Measurements from ENCODE around the gene IDI1. TPM values are rescaled to one million over a fixed set of nuclear protein-coding genes. Genes with fewer than 3 reads are reported as not detected.

The IDI1 gene
- total and polyA plus RNA-seq, 2 of the 13 experiments (the other 11 are each of a cell fraction or from before 2014, with no cell fraction given), result 44.4 to 145 TPM

- TF ChIP-seq CREB3 (CRISPR knock-in tag; IDR thresholded peaks at IDR 0.05) (no peak), TAF1 (CRISPR knock-in tag; IDR thresholded peaks at IDR 0.05) (peak; percentile 76), SAP130 (CRISPR knock-in tag; IDR thresholded peaks at IDR 0.05; ENCODE audit: low read depth) (peak; percentile 82), HDAC2 (CRISPR knock-in tag; IDR thresholded peaks at IDR 0.05) (peak; percentile 41), PRDM15 (CRISPR knock-in tag; IDR thresholded peaks at IDR 0.05) (no peak), HMG20B (CRISPR knock-in tag; conservative IDR thresholded peaks at IDR 0.05) (no peak), ZNF841 (CRISPR knock-in tag; IDR thresholded peaks at IDR 0.05; ENCODE audit: borderline replicate concordance) (no peak), ZNF563 (CRISPR knock-in tag; IDR thresholded peaks at IDR 0.05) (peak; percentile 75), FOSL2 (CRISPR knock-in tag; IDR thresholded peaks at IDR 0.05) (peak; percentile 33; the same call in 1 of the 2 replicates), ZNF569 (CRISPR knock-in tag; IDR thresholded peaks at IDR 0.05; ENCODE audit: borderline replicate concordance) (no peak), HMGA1 (CRISPR knock-in tag; conservative IDR thresholded peaks at IDR 0.05) (no peak), KDM6A (CRISPR knock-in tag; IDR thresholded peaks at IDR 0.05; ENCODE audit: low read depth) (no peak), ZNF180 (CRISPR knock-in tag; IDR thresholded peaks at IDR 0.05; ENCODE audit: borderline replicate concordance, low read depth) (no peak), ZBTB10 (CRISPR knock-in tag; IDR thresholded peaks at IDR 0.05; ENCODE audit: borderline replicate concordance) (no peak; the same call in 1 of the 2 replicates), EEA1 (CRISPR knock-in tag; IDR thresholded peaks at IDR 0.05; ENCODE audit: borderline replicate concordance) (no peak), KLF12 (CRISPR knock-in tag; IDR thresholded peaks at IDR 0.05; ENCODE audit: borderline replicate concordance) (peak; percentile 55; the same call in 1 of the 2 replicates), PAF1 (CRISPR knock-in tag; IDR thresholded peaks at IDR 0.05) (no peak), ZFAT (CRISPR knock-in tag; conservative IDR thresholded peaks at IDR 0.05) (no peak), TBP (CRISPR knock-in tag; IDR thresholded peaks at IDR 0.05) (no peak), ZNF382 (CRISPR knock-in tag; IDR thresholded peaks at IDR 0.05; ENCODE audit: borderline replicate concordance) (no peak), ESRRA (CRISPR knock-in tag; IDR thresholded peaks at IDR 0.05; ENCODE audit: low read depth) (peak; percentile 40; the same call in 1 of the 2 replicates), MATR3 (CRISPR knock-in tag; IDR thresholded peaks at IDR 0.05) (no peak), ZNF205 (CRISPR knock-in tag; IDR thresholded peaks at IDR 0.05) (no peak)
Measured at GRCh38 chr10:1056326-1057105, 7.6 kb upstream of the IDI1 start, which contains the start of gene WDR37 (continued).
